Fibroblast of skin of scalp (primary cell): ENCODE measurements around the gene ASB18. TPM values are rescaled to one million over a fixed set of nuclear protein-coding genes. Genes with fewer than 3 reads are reported as not detected.
"Not testable (repeated sequence)": the region's sequence is repeated elsewhere in the genome, so short reads cannot be mapped to it uniquely, and the experiment has no call there.

Experiments used
- DNase-seq: peaks from one replicate; pipeline ENCODE4 v3.0.0-alpha.2; 2013
- polyA plus RNA-seq, 2 experiments: library from polyadenylated mRNA; unstranded; fragments of 120-200 nt; gene quantifications; one replicate each; pipeline ENCODE4 v1.2.1, GENCODE V29; 2013; ENCODE audit not compliant: insufficient read length in 2 of 2

Gene ASB18, protein sequence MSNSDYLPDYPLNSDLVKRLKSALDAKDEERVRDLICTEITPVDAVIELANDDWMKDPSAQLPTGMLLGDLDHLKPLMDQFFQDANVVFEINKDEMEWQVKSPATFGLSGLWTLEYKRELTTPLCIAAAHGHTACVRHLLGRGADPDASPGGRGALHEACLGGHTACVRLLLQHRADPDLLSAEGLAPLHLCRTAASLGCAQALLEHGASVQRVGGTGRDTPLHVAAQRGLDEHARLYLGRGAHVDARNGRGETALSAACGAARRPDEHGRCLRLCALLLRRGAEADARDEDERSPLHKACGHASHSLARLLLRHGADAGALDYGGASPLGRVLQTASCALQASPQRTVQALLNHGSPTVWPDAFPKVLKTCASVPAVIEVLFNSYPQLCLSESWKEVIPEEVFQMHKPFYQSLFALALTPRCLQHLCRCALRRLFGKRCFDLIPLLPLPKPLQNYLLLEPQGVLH
- polyA plus RNA-seq (2013, experiment 1 of 2; ENCODE audit: insufficient read length), result not detected
- polyA plus RNA-seq (2013, experiment 2 of 2; ENCODE audit: insufficient read length), result 0.23 TPM

DNA sequence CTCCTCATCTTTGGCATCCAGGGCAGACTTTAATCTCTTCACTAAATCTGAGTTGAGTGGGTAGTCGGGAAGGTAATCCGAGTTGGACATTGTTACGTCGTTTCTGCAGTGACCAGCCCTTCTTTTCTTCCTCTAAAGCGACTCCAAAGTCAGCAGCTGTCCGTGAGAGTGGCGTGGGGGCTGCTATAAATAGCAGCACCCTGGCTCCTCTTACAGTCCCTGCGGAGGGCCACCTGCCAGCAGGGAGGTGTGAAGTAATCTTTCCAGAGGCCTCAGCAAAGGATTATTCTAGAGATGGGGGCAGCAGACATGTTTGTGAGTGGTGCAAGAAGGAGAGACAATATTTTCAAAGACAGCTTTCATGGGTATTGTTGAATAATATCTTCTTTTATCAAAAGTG, at the start of gene ASB18:
ASB18 (minus strand) TSS at position 151 of the 400 bp plus-strand sequence; CDS start at position 90, 61 bp downstream.
- no peak for DNase-seq

DNA sequence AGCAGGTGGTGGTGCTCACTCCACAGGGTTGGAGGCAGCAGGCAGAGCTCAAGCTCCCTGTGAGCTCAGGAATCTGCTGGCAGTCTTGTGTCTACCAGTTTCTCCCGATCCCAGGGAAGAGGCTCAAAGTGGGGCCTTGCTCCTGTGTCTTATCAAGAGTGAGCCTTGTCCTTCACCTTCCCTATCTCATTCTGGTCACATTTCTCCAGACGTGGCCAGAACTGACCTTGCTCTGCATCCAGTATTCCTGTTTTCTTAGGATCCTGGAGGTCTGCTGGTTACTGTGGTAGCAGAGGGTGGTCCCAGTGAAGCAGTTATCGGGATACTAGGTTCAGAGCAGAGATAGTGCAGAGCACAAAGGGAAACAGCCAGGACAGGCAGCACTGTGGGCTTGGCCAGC, 47.1 kb upstream of the ASB18 start:
- no peak for DNase-seq

DNA sequence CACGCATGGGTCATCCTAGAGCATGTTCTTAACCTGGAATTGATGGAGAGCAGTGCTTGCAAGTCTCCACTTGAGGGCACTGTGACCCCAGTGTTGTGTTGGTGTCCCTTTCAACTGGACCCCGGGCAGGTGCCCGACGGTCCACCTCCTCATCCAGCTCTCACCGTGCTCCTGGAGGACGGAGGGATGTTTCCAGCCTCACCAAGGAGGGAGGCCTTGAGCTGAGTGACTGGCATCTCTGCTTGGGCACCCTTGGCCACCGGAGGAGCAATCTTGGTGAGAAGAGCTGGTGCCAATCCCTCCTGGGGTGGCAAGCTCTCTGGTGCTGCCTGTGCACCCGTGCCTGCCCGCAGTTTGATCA, 45.4 kb upstream of the ASB18 start:
- peak; percentile 18 for DNase-seq

- DNase-seq, result no peak
Measured at GRCh38 chr2:236308855-236309668, 44.9 kb upstream of the ASB18 start.

GRCh38 chr2:236307641-236308040, 43.4 kb upstream of the ASB18 start:
- DNase-seq, result no peak

DNA sequence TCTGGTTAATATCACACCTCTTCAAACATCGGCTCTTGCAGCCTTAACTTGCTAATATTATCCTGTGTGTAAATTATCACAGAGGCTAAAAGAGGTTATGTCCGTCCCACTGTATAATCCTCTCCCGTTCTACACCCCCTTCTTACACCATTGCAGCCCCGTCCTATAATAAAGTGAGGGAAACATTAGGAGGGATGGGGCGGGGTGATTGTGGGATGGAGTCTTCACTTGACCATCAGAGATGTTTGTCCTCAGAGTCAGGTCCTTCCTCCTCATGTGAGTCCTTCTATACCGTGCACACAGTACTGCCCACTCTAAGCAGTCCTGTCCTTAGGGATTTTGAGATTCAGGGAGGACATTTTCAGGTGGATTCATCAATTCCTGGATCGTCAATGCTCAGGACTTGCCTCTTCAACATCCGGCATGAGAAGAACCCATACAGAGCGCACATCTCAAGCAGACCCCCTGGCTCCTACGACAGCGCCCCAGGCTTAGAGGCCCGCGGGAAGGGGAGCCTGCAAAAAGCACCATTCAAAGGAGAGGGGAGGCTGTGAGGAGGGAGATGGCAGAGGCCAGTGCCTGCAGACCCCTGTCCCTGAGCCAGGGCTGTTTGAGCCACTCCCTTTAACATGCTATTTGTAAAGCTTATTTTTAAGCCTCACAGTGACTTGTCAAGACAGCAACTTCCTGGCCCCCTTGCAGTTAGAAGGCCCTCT, 42.8 kb upstream of the ASB18 start:
- no peak for DNase-seq

DNA sequence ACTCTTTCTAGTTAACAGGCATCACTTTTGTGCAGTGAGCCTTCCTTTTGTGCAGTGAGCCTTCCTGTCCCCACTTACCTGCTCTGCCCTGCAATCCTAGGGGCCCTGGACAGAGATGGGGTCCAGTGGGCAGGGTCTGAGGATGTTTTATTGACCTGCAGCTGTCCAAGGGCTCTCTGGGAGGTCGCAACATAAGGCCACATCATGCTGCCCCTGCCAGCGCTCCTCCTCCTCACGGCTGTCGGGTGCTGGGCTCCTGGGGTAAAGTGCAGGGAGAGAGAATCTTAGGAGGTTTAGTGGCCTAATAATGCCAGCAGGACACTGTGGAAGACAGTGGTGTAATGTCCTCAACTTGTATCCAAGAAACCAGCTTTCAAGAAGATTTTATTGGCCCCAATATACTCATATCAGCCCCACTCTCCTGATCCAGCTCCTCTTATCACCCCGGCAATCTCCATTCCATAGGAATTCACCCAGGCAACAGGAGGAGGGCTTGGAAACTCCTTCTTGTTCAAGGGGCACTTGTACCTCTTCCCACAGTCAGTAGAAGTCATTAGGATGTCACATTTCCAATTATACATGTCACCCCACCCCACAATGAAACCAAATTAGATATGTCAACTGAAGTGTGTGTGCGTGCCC, 41.9 kb upstream of the ASB18 start:
- DNase-seq, result no peak

- no peak for DNase-seq
Measured at GRCh38 chr2:236305531-236305930, 41.3 kb upstream of the ASB18 start.

- DNase-seq, result no peak
Measured at GRCh38 chr2:236303935-236304334, 39.7 kb upstream of the ASB18 start.

DNA sequence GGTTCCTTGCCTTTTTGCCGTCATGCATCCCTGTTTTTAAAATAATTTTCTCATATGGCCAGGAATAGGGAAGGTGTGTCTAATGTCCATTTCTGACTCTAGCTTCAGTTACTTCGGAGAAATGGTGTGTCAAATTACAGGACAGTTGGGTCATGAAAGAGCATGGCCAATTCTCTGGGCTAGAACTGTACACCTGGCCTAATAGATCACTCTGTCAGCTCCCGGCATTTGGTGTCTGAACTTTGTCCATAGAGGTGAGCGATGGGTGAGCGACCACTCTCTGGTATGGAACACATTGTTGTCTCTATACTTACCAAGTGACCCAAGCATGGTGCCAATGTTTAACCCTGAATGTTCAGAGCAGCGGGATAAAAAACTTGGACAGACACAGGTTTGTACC, 38.3 kb upstream of the ASB18 start:
- no peak for DNase-seq

DNA sequence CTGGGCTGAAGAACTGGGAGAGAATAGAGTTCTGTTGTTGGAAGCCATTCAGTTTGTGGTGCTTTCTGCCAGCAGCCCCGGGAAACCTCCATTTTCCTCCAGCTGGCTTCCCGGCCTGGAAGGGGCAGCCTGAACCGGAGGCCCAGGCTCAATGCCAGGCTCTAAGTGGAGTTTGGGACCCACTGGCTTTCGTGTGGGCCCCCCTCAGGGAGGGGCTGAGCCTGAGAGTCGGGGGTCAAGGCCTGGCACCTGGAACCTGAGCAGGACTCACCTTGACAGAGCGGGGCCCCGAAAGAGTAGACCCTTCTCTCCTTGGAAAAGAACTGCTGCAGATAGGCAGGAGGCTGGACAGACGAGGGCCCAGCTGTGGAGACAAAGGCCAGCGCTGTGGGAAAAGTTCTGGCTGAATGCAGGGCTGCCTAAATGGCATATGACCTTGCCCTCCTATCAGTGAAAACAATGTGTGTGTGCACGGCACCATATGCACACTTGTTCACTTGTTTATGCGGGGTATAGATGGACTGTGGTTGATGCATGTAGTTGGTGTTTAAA, 34.8 kb upstream of the ASB18 start:
- no peak for DNase-seq

GRCh38 chr2:236295481-236295880, 31.3 kb upstream of the ASB18 start:
- no peak for DNase-seq

- DNase-seq, result no peak
Measured at GRCh38 chr2:236294647-236295046, 30.4 kb upstream of the ASB18 start.

GRCh38 chr2:236293241-236293810, 29.1 kb upstream of the ASB18 start:
- no peak for DNase-seq

- DNase-seq, result no peak
Measured at GRCh38 chr2:236291911-236292310, 27.7 kb upstream of the ASB18 start.

- DNase-seq, result no peak
Measured at GRCh38 chr2:236291476-236291875, 27.3 kb upstream of the ASB18 start.

- no peak for DNase-seq
Measured at GRCh38 chr2:236290742-236291425, 26.7 kb upstream of the ASB18 start.

DNA sequence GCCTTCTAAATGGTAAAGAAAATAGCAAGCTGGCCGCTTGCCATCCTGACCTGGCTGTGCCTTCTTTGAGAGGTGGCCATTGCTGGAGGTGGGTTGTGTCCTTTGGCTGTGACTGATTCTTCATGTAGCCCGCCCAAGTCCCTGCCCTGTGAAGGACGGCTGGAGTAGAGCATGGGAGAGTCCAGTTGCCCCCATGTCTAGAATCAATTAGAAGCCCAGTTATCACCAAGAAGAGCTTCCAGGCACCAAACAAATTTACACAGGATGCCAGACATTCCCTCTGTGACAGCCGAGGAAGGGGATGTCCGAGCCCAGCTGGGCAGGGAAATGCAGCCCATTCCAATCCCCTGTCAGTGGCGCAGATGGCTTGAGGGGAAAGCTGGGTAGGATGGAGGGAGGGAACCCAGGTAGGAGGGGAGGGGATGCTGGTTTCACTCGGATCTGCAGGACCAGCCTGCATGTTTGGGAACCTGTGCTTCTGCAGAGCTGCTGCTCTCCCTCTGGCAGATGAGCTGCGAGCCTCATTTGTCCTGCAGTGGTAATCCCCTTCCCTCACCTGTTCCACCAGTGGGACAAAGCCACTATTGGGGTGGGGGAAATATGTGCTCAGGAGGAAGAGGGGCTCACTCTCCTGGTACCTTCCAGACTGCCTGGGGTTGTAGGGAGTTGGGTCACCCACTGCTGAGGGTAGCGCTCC, 25.7 kb upstream of the ASB18 start:
- DNase-seq, result no peak

DNA sequence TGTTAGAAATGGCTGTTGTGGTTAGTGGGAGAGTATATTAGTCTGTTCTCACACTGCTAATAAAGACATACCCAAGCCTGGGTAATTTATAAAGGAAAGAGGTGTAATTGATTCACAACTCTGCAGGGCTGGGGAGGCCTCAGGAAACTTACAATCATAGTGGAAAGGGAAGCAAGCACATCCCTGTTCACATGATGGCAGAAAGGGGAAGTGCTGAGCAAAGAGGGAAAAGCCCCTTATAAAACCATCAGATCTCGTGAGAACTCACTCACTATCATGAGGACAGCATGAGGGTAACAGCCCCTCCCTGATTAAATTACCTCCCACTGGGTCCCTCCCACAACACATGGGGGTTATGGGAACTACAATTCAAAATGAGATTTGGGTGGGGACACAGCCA, 24.2 kb upstream of the ASB18 start:
- not testable (repeated sequence) for DNase-seq

- no peak for DNase-seq
Measured at GRCh38 chr2:236287656-236288055, 23.4 kb upstream of the ASB18 start.
